Femur (tissue), 1 donor: ENCODE results near the gene TDRD9.

Experiments
- DNase-seq: peaks from one replicate; pipeline ENCODE4 v3.0.0-alpha.2; 2017

TDRD9 gene

DNA sequence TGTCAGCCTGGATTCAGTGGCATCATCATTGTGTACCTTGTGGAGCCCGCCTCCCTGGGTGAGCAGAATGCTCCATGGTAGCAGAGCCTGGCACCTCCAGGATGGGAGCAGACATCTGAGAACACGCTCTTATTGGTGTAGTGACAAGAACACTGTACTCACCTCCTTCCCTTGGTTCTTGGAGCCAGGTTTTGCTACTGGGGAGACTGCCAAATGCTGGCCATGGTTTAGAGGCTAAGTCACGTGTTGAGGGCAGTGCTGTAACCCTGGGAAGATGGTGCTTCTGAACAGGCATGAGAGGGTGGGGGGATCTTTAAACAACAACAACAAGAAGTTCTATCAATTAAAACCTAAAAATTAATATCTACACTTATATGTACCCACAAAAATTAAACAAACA is 109.6 kb downstream of the TDRD9 start:
- DNase-seq, result no peak

DNA sequence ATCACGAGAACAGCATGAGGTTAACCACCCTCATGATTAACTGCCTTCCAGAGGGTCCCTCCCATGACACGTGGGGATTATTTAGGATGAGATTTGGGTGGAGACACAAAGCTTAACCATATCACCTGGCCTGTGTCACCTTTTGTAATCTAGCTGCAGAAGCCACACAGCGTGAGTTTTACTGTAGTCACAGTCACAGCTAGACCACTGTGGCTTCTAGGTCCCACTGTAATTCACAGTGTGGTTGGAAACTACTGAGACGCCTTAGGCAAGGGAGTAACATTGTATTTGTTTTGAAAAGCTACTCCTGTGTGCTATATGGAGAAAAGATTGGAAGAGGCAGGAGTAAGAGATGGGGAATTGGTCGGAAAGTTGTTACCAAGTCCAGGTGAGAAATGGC is 111.0 kb downstream of the TDRD9 start:
- DNase-seq, result no peak

DNA sequence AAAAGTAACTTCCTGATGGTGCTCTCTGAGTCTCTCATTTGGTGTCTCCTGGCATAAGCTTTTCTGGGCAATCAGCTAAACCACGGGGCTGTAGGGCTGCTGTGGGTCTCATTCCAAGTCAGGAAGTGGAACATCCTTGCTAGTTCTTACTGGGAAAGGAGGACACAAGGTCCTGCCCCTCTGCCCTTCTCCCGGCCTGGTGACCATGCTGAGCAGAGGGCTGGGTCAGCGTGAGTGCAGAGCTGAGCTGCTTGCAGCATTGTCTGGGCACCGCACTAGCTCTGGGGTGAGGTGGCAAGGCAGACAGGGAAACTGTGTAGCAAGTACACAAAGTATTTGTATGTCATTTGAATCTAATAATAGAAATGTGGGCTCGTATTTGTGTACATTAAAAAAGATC is 112.3 kb downstream of the TDRD9 start:
- DNase-seq, result no peak

DNA sequence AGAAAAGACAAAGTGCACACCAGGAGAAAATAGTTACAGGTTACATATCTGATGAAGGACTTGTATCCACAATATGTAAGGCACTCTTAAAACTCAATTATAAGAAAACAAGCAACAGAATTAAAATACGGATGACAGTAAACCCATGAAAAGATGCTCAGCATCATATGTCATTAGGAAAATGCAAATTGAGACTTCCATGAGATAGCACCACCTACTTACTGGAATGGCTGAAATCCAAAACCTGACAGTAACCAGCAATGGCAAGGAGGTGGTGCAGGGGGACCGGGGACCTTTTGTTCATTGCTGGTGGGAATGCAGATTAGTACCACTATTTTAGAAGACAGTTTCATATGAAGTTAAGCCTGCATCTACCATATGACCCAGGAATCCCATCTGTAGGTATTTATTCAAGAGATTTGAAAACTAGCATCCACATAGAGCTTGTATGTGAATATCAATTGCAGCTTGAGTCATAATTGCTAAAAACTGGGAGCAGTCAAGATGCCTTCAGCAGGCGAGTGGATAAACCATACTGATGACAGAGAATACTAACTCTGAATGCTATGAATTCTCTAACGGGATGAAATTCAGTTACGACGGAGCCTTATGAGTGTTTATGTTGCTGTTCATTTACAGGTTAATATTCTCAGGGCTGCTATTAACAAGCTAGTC is 113.3 kb downstream of the TDRD9 start:
- DNase-seq, result no peak

DNA sequence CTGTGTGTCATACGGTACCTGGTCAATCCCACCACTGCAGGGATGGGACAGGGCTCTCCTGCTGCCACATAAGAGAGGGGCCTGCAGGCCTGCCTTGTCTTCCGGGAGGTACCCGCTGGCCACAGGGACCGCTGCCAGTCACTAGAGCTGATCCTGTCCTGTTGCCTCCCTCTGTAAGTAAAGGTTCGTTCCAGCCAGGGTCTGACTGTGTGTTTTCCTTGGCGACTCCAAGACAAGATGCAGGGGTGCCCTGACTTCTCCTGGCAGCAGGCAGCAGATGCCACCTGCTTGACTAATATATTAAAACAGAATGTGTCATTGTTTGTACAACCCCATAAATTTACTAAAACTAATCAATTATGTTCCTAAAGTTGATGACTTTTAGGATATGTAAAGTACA is 115.8 kb downstream of the TDRD9 start:
- DNase-seq, result no peak

DNA sequence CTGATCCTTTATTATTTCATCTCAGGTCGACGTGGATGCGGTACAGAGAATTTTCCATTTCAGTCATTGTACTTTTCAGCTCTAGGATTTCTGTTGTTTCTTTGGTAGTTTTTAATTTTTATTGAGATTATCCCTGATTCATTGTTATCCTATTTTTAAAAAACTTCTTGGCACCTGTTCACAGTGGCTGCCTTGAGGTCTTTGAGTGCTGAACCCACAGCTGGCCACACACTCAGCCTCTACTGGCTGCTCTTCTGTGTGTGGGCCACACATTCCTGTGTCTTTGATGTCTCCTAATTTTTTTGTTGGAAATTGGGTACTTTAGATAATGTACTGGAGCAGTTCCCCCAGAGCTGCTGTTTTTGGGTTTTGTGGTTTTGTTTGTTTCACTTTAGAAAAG is 119.5 kb downstream of the TDRD9 start:
- DNase-seq, result no peak

DNA sequence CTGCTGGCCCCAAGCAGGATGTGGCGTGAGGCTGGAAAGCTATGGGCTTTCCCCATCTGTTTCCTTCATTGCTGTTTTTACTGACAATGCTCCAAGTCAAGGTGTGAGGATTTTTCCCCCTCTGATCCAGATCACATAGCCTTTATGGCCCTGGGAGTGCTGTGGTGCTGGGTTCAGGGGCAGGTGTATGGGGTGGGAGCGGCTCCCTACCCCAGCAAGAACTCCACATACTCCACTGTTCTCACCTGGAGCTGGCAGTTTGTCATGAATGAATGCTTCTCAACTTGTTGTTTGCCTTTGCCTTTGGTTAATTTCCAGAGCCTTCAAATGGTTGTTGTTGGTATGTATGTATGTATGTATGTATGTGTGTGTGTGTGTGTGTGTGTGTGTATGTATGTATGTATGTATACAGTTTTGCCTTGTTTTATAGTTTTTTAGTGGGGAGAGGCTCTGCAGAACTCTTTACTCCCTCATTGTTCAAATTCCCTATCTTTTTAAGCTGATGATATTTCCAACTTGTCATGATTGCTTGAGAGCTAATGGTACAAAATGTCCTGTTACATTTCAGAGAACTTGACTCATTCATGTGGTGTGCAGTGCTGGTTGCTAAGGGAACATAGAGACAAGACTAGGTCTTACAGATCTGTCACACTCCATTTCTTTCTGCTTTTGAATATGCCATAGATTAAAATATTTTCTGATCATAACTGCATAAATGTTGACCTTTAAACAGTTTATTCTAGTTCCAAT is 120.7 kb downstream of the TDRD9 start:
- no peak for DNase-seq

DNA sequence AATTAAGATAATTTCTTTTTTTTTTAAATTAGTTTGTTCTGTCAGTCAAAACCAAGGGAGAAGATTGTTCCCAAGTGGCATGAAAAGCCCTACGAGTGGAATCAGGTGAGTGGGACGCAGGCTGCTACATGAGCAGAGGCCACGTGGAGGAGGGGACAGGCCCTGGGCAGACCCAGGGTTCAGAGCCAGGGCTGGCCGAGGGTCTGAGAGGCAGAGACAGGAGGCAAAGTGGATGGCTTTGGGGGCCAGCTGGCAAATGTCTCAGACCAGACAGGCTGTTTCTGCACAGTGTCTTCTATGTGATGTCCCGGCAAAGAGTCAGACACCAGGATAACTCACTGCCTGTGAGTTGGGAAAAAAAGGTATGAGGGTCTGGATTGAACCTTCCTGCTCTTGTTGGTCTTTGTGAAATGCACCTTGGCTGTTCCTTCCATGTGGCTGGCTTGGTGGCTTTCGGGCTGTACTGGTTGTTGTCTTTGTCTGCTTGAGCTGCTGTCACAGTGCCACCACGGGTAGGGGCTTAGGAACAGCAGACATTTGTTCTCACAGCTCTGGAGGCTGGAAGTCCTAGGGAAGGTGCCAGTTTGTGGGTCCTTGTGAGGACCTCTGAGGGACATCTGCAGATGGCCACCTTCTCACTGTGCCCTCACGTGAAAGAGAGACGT is 121.5 kb downstream of the TDRD9 start:
- DNase-seq, result no peak

DNA sequence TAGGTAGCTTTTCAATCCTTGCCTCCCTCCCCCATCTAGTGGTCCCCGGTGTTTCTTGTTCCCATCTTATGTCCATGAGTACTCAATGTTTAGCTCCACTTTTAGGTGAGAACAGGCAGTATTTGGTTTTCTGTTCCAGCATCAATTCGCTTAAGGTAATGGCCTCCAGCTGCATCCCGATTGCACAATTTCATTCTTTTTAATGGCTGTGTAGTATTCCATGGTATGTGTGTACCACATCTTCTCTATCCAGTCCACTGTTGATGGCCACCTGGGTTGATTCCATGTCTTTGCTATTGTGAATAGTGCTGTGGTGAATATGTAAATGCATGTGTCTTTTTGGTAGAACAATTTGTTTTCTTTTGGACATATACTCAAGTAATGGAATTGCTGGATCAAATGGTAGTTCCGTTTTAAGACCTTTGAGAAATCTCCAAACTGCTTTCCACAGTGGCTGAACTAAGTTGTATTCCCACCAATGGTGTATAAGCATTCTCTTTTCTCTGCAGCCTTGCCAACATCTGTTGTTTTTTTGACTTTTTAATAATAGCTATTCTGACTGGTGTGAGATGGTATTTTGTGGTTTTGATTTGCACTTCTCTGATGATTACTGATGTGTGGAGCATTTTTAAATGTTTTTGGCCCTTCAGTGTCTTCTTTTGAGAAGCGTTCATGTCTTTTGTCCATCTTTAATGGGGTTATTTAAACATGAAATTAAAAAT is 123.0 kb downstream of the TDRD9 start:
- no peak for DNase-seq

DNA sequence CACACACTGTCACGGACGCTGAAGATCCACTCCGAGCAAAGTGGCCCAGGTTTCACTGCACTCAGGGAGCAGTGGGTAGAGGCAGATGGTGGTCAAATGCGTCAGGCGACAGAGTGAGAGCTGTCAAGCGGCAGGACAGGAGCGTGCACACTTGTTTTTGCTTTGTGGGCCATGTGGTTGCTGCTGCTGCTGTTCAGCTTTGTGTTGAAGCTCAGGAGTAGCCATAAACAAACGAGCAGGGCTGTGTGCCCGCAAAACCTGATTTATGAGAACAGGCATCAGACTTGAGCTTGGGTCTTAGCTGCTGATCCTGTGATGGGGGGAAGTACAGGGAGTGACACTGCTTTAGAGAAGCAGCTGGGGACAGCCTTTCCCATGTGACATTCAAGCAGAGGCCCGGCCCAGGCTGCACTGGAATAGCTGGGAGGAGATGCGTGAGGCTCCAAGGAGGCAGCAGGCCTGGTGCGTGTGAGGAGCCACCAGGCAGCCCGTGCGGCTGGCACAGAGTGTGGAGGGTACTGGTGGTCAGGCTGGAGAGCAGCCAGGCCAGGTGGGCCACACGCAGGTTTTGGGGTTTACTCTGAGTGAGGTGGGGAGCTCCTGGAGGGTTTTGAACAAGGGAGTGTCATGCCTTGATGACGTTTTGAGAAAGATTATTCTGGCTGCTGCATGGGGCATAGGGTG is 126.1 kb downstream of the TDRD9 start:
- DNase-seq, result no peak

DNA sequence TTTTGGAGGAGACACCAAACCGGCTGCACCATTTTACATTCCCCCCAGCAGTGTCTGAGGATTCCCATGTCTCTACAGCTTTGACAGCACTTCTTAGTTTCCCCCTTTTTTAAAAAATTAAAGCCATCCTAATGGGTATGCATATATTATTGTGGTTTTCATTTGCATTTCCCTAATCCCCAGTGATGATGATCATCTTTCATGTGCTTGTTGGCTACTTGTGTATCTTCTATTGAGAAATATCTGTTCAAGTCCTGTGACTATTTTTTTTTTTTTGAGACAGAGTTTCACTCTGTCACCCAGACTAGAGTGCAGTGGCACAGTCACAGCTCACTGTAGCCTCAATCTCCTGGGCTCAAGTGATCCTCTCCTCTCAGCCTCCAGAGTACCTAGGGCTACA is 134.0 kb downstream of the TDRD9 start:
- no peak for DNase-seq

DNA sequence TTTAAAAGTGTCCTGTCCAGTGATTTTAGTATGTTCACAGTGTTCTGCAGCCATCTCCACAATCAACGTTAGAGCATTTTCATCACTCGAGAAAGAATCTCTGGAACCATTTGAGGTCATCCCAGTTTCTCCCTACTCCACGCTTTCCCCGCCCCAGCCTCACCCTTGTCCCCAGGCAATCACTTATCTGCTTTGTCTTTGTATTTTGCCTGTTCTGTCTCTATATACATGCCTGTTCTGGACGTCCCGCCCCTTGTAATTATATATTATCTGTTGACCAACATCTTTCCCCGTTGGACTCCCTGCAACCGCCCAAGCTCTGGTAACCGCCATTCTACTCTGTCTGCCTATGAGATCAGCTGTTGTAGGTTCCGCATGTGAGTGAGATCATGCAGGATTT is 135.7 kb downstream of the TDRD9 start:
- DNase-seq, result no peak

DNA sequence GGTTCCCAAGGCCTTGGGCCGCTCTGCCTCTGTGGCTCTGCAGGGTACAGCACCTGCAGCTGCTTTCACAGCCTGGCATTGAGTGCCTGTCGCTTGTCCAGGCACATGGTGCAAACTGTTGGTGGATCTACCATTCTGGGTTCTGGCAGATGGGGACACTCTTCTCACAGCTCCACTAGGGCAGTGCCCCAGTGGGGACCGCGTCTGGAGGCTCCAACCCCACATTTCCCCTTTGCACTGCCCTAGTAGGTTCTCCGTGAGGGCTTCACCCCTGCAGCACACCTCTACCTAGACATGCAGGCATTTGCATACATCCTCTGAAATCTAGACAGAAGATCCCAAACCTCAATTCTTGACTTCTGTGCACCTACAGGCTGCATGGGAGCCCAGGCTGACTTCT is 138.0 kb downstream of the TDRD9 start:
- DNase-seq, result no peak

DNA sequence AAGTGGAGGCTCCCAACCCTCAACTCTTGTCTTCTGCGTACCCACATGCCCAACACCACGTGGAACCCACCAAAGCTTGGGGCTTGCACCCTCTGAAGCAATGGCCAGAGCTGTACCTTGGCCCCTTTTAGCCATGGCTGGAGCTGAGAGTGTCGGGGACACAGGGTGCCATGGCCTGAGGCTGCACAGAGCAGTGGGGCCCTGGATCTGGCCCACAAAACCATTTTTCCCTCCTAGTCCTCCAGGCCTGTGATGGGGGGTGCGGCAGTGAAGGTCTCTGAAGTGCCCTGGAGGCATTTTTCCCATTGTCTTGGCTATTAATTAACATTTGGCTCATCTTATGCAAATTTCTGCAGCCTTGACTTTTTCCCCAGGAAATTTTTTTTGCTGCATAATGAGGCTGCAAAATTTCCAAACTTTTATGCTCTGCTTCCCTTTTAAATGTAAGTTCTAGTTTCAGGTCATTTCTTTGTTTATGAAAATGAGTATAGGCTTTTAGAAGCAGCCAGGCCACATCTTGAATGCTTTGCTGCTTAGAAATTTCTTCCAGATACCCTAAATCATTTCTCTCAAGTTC is 138.6 kb downstream of the TDRD9 start:
- no peak for DNase-seq

DNA sequence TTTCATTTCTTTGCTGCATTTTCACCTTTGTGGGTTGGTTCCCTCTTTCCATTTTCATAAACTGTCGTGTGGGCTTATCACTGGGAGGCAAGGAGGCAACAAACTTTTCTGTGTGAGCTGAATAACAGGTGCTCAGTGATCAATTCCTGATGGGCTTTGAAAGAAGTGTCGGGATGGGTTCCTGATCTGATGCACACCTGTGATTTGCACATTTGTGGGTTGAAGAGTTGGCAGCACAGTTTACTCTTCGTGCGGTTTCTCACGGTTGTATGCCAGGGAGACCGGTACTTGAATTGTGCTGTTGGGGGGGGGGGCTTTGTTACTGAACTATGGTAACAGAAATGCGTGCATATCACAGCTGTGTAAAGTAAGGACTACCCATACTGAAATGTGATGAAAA is 141.3 kb downstream of the TDRD9 start:
- DNase-seq, result no peak

DNA sequence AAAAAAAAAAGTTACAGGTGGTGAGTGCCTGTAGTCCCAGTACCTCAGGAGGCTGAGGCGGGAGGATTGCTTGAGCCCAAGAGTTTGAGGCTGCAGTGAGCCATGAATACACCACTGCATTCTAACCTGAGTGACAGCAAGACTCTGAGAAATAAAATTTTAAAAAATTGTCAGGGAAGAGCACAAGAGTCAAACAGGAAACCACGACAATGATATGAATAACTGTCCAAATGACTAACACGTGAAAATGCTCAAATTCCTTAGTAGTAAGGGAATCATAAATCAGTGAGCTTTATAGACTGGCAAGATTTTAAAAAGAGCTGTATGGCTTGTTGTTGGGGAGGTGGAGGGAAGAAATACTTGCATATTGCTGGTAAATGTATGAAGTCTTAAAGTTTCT is 144.3 kb downstream of the TDRD9 start:
- DNase-seq, result no peak

DNA sequence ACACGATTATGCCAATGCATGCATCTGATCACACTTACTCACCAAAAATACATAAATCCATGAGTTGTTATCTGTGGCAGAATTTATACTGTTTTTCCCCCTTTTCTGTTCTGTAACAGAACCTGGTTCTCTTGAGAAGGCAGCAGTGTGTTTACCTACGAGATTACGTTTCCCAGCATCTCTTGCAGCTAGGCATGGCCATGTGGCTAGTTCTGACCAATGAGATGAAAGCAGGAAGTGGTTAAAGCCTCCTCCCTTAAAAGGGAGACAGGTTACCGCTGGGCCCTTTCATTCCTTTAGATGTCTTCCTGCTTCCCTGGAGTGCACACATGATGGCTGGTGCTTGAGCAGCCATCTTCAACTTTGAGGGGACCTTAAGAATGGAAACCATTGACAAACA is 145.5 kb downstream of the TDRD9 start:
- DNase-seq, result no peak

DNA sequence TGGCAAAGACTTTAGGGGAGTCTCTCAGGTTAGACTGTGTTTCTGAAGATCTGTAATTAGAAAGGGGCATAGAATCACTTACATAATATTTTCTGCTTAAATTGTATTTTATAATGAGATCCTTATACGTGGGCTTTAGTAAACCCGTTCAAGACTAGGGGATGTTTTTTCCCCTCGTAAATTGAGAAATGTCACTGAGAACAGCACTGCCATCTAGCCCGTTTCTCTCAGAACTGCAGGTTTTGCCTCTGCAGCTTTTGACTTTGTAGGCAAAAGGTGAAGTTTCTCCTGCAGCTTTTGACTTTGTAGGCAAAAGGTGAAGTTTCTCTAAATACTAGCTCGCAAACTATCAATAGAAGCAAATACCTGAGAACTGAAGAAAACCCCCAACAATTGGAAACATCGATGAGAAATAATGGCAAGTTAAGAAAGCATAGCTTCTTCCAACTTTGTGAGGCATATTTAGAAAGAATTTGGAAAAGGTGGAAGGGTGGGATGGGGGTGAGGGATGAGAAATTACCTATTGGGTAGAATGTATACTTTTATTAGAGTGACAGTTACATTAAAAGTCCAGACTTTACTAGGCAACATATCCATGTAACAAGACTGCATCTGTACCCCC is 147.4 kb downstream of the TDRD9 start:
- no peak for DNase-seq

DNA sequence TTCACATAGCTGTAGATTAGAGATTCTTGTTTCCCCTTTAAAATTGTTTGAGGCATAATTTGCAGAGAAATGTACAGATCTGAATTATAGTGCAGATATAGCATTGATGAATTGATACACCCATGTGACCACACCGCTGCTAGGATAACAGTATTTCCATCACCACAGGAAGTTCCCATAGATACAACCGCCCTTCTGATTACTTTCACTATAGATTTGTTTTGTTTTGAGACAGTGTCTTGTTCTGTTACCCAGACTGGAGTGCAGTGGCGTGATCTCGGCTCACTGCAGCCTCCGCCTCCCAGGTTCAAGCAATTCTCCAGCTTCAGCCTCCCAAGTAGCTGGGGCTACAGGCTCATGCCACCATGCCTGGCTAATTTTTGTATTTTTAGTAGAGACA is 148.5 kb downstream of the TDRD9 start:
- DNase-seq, result no peak

DNA sequence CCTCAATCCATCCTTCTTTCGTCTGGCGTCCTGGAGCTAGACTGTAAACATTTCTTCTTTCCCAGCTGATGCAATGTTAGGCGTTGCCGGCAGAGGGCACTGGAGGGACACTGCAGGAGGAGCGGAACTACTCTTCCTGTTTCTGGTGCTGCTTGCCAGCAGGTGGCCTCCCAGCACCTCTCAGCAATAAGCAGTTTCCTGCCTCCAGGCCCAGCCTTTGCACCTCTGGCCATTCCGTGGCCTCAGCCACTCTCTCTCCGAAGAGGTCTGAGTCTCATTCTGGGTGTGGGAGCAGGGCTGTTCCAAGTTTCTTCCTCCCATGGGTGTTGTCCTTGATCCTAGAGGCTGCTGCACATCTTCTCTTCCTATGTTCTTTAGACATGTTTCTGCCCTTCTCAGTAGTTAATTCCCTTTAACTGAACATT is 149.8 kb downstream of the TDRD9 start:
- peak; percentile 91 for DNase-seq

DNA sequence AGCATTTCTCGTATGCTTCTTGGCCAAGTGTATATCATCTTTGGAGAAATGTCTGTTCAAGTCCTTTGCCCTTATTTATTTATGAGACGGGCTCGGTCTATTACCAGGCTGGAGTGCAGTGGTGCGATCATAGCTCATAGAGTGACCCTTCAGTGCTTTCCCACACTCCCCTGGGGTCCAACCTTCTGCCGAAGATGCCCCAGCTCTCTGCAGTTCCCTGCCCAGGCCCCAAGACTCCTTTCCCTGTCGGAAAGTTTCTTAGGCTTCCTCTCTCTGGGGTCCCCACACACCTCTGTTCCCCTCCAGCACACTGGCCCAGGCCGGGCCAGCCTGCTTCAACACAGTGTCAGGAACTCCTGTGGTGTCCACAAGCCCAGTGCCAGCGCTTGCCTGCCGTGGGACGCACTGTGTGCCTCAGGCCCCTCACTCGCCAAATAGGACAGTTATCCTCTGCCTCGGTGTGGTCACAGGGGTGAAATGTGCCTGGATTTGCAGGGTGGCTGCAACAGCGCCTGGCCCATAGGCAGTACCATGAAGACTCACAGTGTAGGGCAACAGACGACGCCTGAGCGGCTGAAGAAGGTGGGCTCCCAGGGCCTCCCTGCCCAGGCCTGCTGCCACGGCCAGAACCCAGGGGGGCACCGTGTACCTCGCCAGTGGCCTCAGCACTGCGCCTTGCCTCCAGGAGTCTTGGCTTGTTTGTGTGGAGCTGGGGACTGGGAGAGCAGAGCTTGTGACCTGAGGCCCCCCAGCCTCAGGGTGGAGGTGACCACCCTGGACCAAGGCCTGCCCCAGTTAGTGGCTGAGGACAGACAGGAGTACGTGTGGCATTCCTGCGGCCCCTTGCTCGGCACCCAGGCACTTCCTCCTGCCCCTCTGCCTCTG is 152.4 kb downstream of the TDRD9 start:
- no peak for DNase-seq
